OCI-LY1 (cell line): ENCODE results near the gene MT4.

Source experiments
- CTCF ChIP-seq: fragments of 200-600 bp; sonication (generic), shearing (Covaris generic); IDR thresholded peaks from 2 replicates; pipeline ENCODE4 v1.5.1; 2017; ENCODE audit warnings: mild to moderate bottlenecking, antibody characterized with exemption, low read length, moderate library complexity, mixed read lengths
- EZH2 ChIP-seq: fragments of 200-600 bp; sonication (generic), shearing (Covaris generic); IDR thresholded peaks from 2 replicates; pipeline ENCODE4 v1.8.0; 2017; ENCODE audit warnings: borderline replicate concordance, mixed run types, mild to moderate bottlenecking, antibody characterized with exemption, low read length, moderate library complexity, mixed read lengths

- TF ChIP-seq CTCF: peak; percentile 86
- TF ChIP-seq EZH2: no peak
Observed at GRCh38 chr16:56576585-56577299, 11.9 kb downstream of the MT4 start.
